ENCODE data around the gene LRCH1. TPM values are rescaled to one million over a fixed set of nuclear protein-coding genes. Genes with fewer than 3 reads are reported as not detected.

The LRCH1 gene
- total RNA-seq, 1 experiment from 2014 or later, result 10.5 TPM

DNA sequence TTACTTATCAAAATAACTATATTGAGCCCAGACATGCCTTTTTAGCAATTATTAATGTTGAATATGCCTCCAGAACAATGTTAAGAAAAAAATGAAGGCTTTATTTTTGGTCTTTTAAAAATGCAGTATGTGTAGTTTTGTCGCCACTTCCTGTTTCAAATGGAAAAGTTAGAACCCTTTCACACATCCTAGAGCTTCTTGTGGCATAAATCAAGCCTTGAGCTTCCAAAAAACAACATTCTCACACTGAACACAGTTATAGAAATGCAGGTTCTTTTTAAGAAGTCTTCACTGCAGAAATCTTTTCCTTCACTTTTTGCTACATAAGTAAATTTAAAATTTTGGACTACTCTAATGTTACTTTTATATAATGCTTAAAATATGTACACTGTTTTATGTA, 135.3 kb downstream of the LRCH1 start:
- no peaks in the 10 kb centered on the region for H3F3A ChIP-seq (ENCODE audit: insufficient read depth, low read depth)
- intact Hi-C loops (cut with micrococcal nuclease; ENCODE audit: unreplicated experiment), result loop anchor here (10.0 kb wide), 1 partner anchor 134 kb away; the partner anchor contains the start of gene LRCH1
- H4K20me1 ChIP-seq (ENCODE audit: insufficient read depth), result no peaks in the 10 kb centered on the region
- H3K9me2 ChIP-seq (ENCODE audit: insufficient read depth), result no peaks in the 10 kb centered on the region
- TF ChIP-seq EZH2 (IDR thresholded peaks at IDR 0.05; ENCODE audit: low read depth), result no peak
- TF ChIP-seq, protein P1, sequence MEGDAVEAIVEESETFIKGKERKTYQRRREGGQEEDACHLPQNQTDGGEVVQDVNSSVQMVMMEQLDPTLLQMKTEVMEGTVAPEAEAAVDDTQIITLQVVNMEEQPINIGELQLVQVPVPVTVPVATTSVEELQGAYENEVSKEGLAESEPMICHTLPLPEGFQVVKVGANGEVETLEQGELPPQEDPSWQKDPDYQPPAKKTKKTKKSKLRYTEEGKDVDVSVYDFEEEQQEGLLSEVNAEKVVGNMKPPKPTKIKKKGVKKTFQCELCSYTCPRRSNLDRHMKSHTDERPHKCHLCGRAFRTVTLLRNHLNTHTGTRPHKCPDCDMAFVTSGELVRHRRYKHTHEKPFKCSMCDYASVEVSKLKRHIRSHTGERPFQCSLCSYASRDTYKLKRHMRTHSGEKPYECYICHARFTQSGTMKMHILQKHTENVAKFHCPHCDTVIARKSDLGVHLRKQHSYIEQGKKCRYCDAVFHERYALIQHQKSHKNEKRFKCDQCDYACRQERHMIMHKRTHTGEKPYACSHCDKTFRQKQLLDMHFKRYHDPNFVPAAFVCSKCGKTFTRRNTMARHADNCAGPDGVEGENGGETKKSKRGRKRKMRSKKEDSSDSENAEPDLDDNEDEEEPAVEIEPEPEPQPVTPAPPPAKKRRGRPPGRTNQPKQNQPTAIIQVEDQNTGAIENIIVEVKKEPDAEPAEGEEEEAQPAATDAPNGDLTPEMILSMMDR (conservative IDR thresholded peaks at IDR 0.05), result no peak
- ChIA-PET CTCF (no interaction called here), POLR2A (ENCODE audit: unreplicated experiment) (no interaction called here)
- no TSS peak for BruUV-seq (replicated peaks)
- H3K4me1 ChIP-seq (replicated peaks; ENCODE audit: insufficient read depth), result peaks cover 32% of the 10 kb centered on the region
- H3K36me3 ChIP-seq (ENCODE audit: low read depth), result 0 out of 2 replicates have a peak, but pooled peaks cover 4% of the 10 kb centered on the region
- no peaks in the 10 kb centered on the region for H3K79me2 ChIP-seq (ENCODE audit: low read depth)
- no peak overlapping the region for H2AFZ ChIP-seq
- no peaks in the 10 kb centered on the region for H3K27me3 ChIP-seq (ENCODE audit: insufficient read depth, low read depth)
- DNase-seq, result no peak
- H3K4me2 ChIP-seq, result no peak overlapping the region
- no peak overlapping the region for H3K27ac ChIP-seq
- H3K9me3 ChIP-seq (ENCODE audit: insufficient read depth, low read depth), result no peaks in the 10 kb centered on the region
- H3K4me3 ChIP-seq, result no peak overlapping the region

DNA sequence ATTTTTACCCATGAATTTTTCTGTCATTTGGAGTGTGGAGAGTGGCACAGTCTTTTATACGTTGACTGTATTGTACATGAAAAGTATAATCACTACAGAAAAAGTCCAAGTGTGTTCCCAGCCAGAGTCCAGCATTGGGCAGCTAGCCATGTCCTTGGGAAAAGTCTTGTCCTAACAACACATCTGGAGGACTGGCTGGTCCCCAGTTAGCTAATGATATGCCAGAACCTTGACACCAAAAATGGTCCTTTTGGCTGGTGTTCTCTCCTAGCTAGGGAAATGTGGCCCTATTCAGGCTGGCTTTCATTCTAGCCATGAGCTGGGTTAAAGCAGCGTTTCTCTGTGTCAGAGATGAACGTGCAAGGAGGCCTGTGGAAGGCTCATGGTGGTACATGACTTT, 145.0 kb downstream of the LRCH1 start:
- DNase-seq, result no peak
- H3K4me3 ChIP-seq, result no peak overlapping the region
- no peaks in the 10 kb centered on the region for H3K27me3 ChIP-seq (ENCODE audit: insufficient read depth, low read depth)
- H3K9me2 ChIP-seq (ENCODE audit: insufficient read depth), result no peaks in the 10 kb centered on the region
- no peaks in the 10 kb centered on the region for H4K20me1 ChIP-seq (ENCODE audit: insufficient read depth)
- 0 out of 2 replicates have a peak, but pooled peaks cover 6% of the 10 kb centered on the region for H3K36me3 ChIP-seq (ENCODE audit: low read depth)
- no peaks in the 10 kb centered on the region for H3F3A ChIP-seq (ENCODE audit: insufficient read depth, low read depth)
- BruUV-seq (replicated peaks), result no TSS peak
- no peak overlapping the region for H2AFZ ChIP-seq
- no peak overlapping the region for H3K4me2 ChIP-seq
- TF ChIP-seq, protein P1 (conservative IDR thresholded peaks at IDR 0.05), result no peak
- no peak for TF ChIP-seq EZH2 (IDR thresholded peaks at IDR 0.05; ENCODE audit: low read depth)
- H3K27ac ChIP-seq, result no peak overlapping the region
- ChIA-PET POLR2A (ENCODE audit: unreplicated experiment) (no interaction called here), CTCF (no interaction called here)
- no peaks in the 10 kb centered on the region for H3K79me2 ChIP-seq (ENCODE audit: low read depth)
- H3K4me1 ChIP-seq (replicated peaks; ENCODE audit: insufficient read depth), result no peaks in the 10 kb centered on the region
- intact Hi-C loops (cut with micrococcal nuclease; ENCODE audit: unreplicated experiment), result no loop called here
- H3K9me3 ChIP-seq (ENCODE audit: insufficient read depth, low read depth), result no peaks in the 10 kb centered on the region

DNA sequence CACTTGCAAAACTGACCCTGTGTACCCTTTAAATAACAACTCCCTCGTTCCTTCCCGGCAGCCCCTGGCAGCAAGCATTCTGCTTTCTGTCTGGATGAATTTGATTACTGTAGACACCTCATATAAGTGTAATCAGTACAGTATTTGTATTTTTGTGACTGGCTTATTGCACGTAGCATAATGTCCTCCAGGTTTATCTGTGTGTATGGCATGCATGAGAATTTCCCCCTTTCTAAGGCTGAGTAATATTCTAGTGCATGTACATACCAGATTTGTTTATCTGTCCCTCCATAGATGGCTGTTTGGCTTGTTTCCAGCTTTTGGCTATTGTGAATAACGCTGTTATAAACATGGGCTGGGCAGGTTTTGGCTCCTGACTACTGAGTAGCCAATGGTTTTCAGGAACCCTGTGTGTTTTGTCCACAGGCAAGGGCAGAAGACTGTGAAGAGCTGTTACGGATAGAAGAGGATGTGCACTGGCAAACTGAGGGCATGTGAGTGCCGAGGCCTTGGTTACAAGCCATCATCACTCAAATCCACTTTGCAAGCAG, 146.0 kb downstream of the LRCH1 start:
- H4K20me1 ChIP-seq (ENCODE audit: insufficient read depth), result no peaks in the 10 kb centered on the region
- H3K4me2 ChIP-seq, result no peak overlapping the region
- intact Hi-C loops (cut with micrococcal nuclease; ENCODE audit: unreplicated experiment), result no loop called here
- H3K27me3 ChIP-seq (ENCODE audit: insufficient read depth, low read depth), result no peaks in the 10 kb centered on the region
- no peaks in the 10 kb centered on the region for H3K9me2 ChIP-seq (ENCODE audit: insufficient read depth)
- H3F3A ChIP-seq (ENCODE audit: insufficient read depth, low read depth), result no peaks in the 10 kb centered on the region
- H3K36me3 ChIP-seq (ENCODE audit: low read depth), result 0 out of 2 replicates have a peak, but pooled peaks cover 6% of the 10 kb centered on the region
- H3K4me1 ChIP-seq (replicated peaks; ENCODE audit: insufficient read depth), result no peaks in the 10 kb centered on the region
- H3K79me2 ChIP-seq (ENCODE audit: low read depth), result no peaks in the 10 kb centered on the region
- H3K9me3 ChIP-seq (ENCODE audit: insufficient read depth, low read depth), result no peaks in the 10 kb centered on the region
- CTCF ChIA-PET, result no interaction called here
- TF ChIP-seq, protein P1 (conservative IDR thresholded peaks at IDR 0.05), result no peak
- TF ChIP-seq EZH2 (IDR thresholded peaks at IDR 0.05; ENCODE audit: low read depth), result no peak
- POLR2A ChIA-PET (ENCODE audit: unreplicated experiment), result no interaction called here
- DNase-seq, result no peak
- no TSS peak for BruUV-seq (replicated peaks)
- H3K4me3 ChIP-seq, result no peak overlapping the region
- H2AFZ ChIP-seq, result no peak overlapping the region
- no peak overlapping the region for H3K27ac ChIP-seq

Data from PC-9 (cell line).